ENCODE data around the gene PTPRN2. TPM values are rescaled to one million over a fixed set of nuclear protein-coding genes. Genes with fewer than 3 reads are reported as not detected.

PTPRN2 gene
- total RNA-seq, 1 experiment from 2014 or later: 1.7 TPM

DNA sequence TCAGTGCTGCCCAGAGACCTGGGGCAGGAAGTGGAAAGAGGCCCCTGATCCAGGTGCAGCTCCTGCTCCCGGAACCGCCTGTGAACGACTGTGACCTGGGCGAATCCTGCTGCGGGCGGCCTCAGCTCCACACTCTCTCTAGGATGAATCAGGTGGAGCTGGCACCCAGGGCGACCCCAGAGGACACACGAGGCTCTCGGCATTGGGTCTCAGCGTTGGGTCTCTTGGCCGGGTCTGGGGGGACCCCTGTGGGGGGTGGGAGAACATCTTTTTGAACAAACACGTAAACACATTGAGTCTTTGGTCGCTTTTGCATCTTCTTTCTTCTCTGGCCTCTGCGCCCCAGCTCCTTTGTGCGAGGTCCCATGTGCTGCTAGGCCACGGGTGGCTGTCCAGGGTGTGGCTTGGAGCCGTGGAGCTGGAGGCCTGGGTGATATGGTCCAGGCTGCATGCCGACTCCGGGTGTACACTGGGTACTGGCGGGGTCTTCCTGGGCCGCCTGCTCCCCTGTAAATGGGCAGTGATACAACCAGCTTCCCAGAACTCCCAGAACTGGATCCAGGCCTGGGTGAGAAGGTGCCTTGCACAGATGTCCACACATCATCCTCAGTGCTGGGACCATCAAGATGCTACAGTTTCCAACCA lies 815.0 kb downstream of the PTPRN2 start:
- H3K79me2 ChIP-seq (ENCODE audit: low read length): no peaks in the 10 kb centered on the region
- H3K4me3 ChIP-seq (ENCODE audit: low read length): no peak overlapping the region
- no peak overlapping the region for H3K9ac ChIP-seq (ENCODE audit: low read length)
- no peaks in the 10 kb centered on the region for H4K20me1 ChIP-seq (ENCODE audit: insufficient read depth, low read depth, low read length)
- H2AFZ ChIP-seq (ENCODE audit: low read length): no peak overlapping the region
- H3K27ac ChIP-seq (ENCODE audit: low read length): no peak overlapping the region
- H3K4me1 ChIP-seq (ENCODE audit: low read length): no peaks in the 10 kb centered on the region
- no peaks in the 10 kb centered on the region for H3K27me3 ChIP-seq (ENCODE audit: low read length)
- no peaks in the 10 kb centered on the region for H3K9me3 ChIP-seq (ENCODE audit: low read length)
- no peak overlapping the region for H3K4me2 ChIP-seq (ENCODE audit: low read depth, low read length, poor library complexity, severe bottlenecking)
- no peaks in the 10 kb centered on the region for H3K9me2 ChIP-seq (replicated peaks; ENCODE audit: insufficient read depth, low read length)
- DNase-seq: no peak
- H3K36me3 ChIP-seq (ENCODE audit: insufficient read depth, low read length): no peaks in the 10 kb centered on the region

DNA sequence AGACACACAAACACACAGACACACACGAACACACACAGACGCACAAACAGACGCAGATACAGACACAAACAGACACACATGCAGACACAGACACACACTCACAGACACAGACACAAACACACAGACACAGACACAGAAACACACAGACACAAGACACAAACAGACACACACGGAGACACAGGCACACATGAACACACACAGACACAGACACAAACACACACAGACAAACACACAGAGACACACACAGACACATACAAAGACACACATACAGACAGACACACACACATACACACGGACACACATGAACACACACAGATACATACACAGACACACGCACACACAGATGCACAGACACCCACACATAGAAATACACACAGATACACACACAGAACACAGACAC lies 815.9 kb downstream of the PTPRN2 start:
- Histone ChIP-seq H3K4me3 (ENCODE audit: low read length) (no peak overlapping the region), H3K9me3 (ENCODE audit: low read length) (no peaks in the 10 kb centered on the region)

DNA sequence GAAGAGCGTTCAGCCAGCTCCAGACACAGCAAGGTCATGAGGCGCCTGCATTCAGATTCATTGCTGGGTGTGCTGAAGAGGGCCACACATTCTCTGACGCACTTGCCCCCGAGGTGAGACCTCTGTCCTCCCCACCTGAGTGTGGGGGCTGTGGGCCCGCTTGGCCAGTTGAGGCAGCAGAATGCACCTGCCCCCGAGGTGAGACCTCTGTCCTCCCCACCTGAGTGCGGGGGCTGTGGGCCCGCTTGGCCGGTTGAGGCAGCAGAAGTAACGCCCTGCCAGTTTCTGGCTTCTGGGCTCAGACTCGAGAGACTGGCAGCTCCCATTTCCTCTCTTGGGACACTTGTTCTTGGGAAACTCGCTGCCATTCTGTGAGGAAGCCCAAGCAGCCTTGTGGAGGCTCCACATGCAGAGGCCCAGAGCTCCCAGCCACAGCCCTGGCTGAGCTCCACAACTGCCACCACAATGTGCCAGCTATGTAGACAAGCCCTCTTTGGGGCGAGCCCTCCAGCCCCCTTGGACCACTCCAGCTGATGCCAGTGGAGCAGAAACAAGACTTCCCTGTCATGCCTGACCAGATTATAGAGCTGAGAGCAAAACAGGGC lies 816.8 kb downstream of the PTPRN2 start:
- H2AFZ ChIP-seq (ENCODE audit: low read length): no peak overlapping the region
- no peak overlapping the region for H3K27ac ChIP-seq (ENCODE audit: low read length)
- no peaks in the 10 kb centered on the region for H3K27me3 ChIP-seq (ENCODE audit: low read length)
- no peak overlapping the region for H3K4me2 ChIP-seq (ENCODE audit: low read depth, low read length, poor library complexity, severe bottlenecking)
- no peaks in the 10 kb centered on the region for H4K20me1 ChIP-seq (ENCODE audit: insufficient read depth, low read depth, low read length)
- no peak for DNase-seq
- H3K36me3 ChIP-seq (ENCODE audit: insufficient read depth, low read length): no peaks in the 10 kb centered on the region
- no peaks in the 10 kb centered on the region for H3K4me1 ChIP-seq (ENCODE audit: low read length)
- no peak overlapping the region for H3K9ac ChIP-seq (ENCODE audit: low read length)
- no peak overlapping the region for H3K4me3 ChIP-seq (ENCODE audit: low read length)
- H3K9me3 ChIP-seq (ENCODE audit: low read length): no peaks in the 10 kb centered on the region; the same call in 1 of the 2 replicates
- H3K9me2 ChIP-seq (replicated peaks; ENCODE audit: insufficient read depth, low read length): no peaks in the 10 kb centered on the region
- no peaks in the 10 kb centered on the region for H3K79me2 ChIP-seq (ENCODE audit: low read length)

More for the DNA sequence above, 815.9 kb downstream of the PTPRN2 start:
- no peak overlapping the region for H2AFZ ChIP-seq (ENCODE audit: low read length)
- H3K36me3 ChIP-seq (ENCODE audit: insufficient read depth, low read length): no peaks in the 10 kb centered on the region
- H3K4me2 ChIP-seq (ENCODE audit: low read depth, low read length, poor library complexity, severe bottlenecking): no peak overlapping the region
- no peaks in the 10 kb centered on the region for H3K79me2 ChIP-seq (ENCODE audit: low read length)
- no peaks in the 10 kb centered on the region for H3K4me1 ChIP-seq (ENCODE audit: low read length)
- no peaks in the 10 kb centered on the region for H3K9me2 ChIP-seq (replicated peaks; ENCODE audit: insufficient read depth, low read length)
- no peak overlapping the region for H3K27ac ChIP-seq (ENCODE audit: low read length)
- no peaks in the 10 kb centered on the region for H3K27me3 ChIP-seq (ENCODE audit: low read length)
- no peak overlapping the region for H3K9ac ChIP-seq (ENCODE audit: low read length)
- no peak for DNase-seq
- no peaks in the 10 kb centered on the region for H4K20me1 ChIP-seq (ENCODE audit: insufficient read depth, low read depth, low read length)

DNA sequence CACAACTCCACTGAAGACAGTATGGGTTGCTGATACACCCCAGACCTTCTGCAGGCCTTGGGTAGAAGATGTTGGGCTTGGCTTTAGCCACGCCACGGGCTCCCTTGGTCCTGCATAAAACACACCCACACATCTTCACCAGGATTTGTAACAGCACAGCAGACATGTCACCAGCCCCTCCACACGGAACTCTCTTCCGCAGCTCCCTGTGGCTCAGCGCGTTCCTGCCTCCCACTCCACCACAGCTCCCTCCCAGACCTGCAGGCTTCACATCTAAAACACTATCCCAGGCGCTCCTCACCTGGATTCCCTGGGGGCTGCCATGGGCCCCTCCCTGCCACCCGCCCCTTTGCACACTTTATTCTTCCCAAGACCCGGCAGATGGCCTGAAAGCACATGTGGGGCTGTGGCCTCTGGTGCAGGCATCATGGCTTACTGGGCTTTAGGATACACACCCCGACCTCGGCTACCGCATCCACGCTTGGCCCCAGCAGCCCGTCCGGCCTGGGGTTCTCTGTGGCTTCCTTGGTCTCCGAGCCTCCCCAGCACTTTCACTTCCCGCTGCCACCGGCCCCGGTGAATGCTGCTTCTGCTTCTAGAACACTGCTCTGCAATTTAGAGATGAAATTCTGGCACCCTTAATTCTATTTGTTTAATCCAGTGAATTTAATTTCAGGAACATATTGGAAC lies 818.0 kb downstream of the PTPRN2 start:
- no peak overlapping the region for H3K4me2 ChIP-seq (ENCODE audit: low read depth, low read length, poor library complexity, severe bottlenecking)
- H3K9me2 ChIP-seq (replicated peaks; ENCODE audit: insufficient read depth, low read length): no peaks in the 10 kb centered on the region
- H3K36me3 ChIP-seq (ENCODE audit: insufficient read depth, low read length): no peaks in the 10 kb centered on the region
- H4K20me1 ChIP-seq (ENCODE audit: insufficient read depth, low read depth, low read length): no peaks in the 10 kb centered on the region
- H3K9me3 ChIP-seq (ENCODE audit: low read length): no peaks in the 10 kb centered on the region; the same call in 1 of the 2 replicates
- H3K4me3 ChIP-seq (ENCODE audit: low read length): no peak overlapping the region
- H3K27me3 ChIP-seq (ENCODE audit: low read length): no peaks in the 10 kb centered on the region
- no peaks in the 10 kb centered on the region for H3K79me2 ChIP-seq (ENCODE audit: low read length)
- H2AFZ ChIP-seq (ENCODE audit: low read length): no peak overlapping the region
- no peak overlapping the region for H3K9ac ChIP-seq (ENCODE audit: low read length)
- H3K27ac ChIP-seq (ENCODE audit: low read length): no peak overlapping the region
- no peaks in the 10 kb centered on the region for H3K4me1 ChIP-seq (ENCODE audit: low read length)
- no peak for DNase-seq

DNA sequence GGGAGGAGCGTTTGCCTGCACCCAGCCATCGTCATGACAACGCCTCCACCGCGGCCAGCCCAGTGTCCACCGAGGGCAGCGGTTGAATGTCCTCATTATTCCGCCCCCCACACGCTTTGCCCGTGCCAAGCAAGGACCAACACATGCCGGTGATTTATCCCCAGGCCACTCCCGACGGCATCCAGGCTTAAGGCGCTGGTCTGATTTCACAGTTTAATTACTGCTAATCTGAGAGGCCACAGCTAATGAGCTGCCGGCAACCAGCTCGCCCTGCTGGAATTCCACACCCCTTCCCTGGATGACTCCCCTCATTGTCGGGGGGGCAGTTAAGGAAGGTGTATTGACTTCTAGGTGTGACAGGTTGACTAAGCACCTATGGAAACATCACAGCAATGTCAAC lies 818.5 kb downstream of the PTPRN2 start:
- no peaks in the 10 kb centered on the region for H3K4me1 ChIP-seq (ENCODE audit: low read length)

DNA sequence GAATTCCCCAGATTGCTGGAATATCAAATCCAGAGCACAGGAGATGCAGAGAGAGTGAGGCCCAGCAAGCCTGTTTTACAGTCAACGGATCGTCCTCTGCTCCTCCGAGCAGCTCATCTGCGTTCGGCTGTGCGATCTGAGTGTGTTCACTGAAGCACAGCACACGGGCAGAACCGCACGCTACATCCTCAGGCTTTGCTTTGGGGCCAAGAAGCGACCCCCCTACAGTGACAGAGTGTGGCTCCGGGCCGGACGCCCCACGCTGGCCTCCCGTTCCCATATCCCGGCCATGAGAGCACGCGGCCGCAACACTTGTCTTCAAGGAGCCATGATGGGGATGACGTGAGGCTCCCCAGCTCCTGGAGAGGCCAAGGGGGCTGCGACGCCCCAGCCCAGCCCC lies 819.4 kb downstream of the PTPRN2 start:
- no peak overlapping the region for H3K4me3 ChIP-seq (ENCODE audit: low read length)
- no peaks in the 10 kb centered on the region for H3K79me2 ChIP-seq (ENCODE audit: low read length)
- no peak overlapping the region for H2AFZ ChIP-seq (ENCODE audit: low read length)
- H4K20me1 ChIP-seq (ENCODE audit: insufficient read depth, low read depth, low read length): no peaks in the 10 kb centered on the region
- no peaks in the 10 kb centered on the region for H3K4me1 ChIP-seq (ENCODE audit: low read length)
- no peak overlapping the region for H3K9ac ChIP-seq (ENCODE audit: low read length)
- no peak for DNase-seq
- H3K9me2 ChIP-seq (replicated peaks; ENCODE audit: insufficient read depth, low read length): no peaks in the 10 kb centered on the region
- H3K9me3 ChIP-seq (ENCODE audit: low read length): no peaks in the 10 kb centered on the region; the same call in 1 of the 2 replicates
- no peak overlapping the region for H3K4me2 ChIP-seq (ENCODE audit: low read depth, low read length, poor library complexity, severe bottlenecking)
- H3K36me3 ChIP-seq (ENCODE audit: insufficient read depth, low read length): no peaks in the 10 kb centered on the region
- no peak overlapping the region for H3K27ac ChIP-seq (ENCODE audit: low read length)
- H3K27me3 ChIP-seq (ENCODE audit: low read length): no peaks in the 10 kb centered on the region

More for the DNA sequence above, 818.5 kb downstream of the PTPRN2 start:
- no peaks in the 10 kb centered on the region for H4K20me1 ChIP-seq (ENCODE audit: insufficient read depth, low read depth, low read length)
- H2AFZ ChIP-seq (ENCODE audit: low read length): no peak overlapping the region
- no peaks in the 10 kb centered on the region for H3K27me3 ChIP-seq (ENCODE audit: low read length)
- no peak for DNase-seq
- no peaks in the 10 kb centered on the region for H3K36me3 ChIP-seq (ENCODE audit: insufficient read depth, low read length)
- H3K9me3 ChIP-seq (ENCODE audit: low read length): no peaks in the 10 kb centered on the region; the same call in 1 of the 2 replicates
- no peak overlapping the region for H3K4me2 ChIP-seq (ENCODE audit: low read depth, low read length, poor library complexity, severe bottlenecking)
- H3K9ac ChIP-seq (ENCODE audit: low read length): no peak overlapping the region
- H3K27ac ChIP-seq (ENCODE audit: low read length): no peak overlapping the region
- no peaks in the 10 kb centered on the region for H3K79me2 ChIP-seq (ENCODE audit: low read length)
- H3K9me2 ChIP-seq (replicated peaks; ENCODE audit: insufficient read depth, low read length): no peaks in the 10 kb centered on the region
- no peak overlapping the region for H3K4me3 ChIP-seq (ENCODE audit: low read length)

DNA sequence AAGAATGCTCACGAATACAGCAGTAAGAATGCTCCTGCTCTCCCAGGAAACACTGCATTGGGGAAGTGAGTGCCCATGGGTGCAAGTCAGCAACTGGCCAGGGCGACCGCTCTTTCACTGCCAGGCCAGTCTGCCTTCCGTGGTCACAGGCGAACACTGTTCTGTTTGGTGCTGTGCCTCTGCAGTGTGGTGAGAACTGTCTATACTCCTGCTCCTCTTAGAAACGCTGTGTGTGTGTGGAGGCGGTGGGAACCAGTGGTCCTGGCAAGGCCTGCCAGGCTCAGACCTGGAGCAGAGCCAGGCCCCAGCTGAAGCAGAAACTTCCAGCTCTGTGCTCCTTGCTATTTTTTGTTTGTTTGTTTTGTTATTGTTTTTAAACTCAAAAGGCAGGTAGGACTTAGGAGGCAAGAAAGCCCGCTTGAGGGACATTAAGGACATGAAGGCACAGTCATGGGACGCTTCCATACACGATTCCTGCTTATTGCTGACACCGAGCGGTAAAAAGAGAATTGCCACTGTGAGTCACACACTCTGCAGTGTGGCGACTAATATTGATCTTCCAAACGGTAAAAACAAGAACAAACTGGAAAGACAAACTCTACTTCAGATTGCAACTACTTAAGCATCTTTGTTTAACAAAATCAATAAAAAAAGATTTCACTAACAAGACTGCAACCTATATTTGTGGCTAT lies 820.0 kb downstream of the PTPRN2 start:
- no peak overlapping the region for H3K27ac ChIP-seq (ENCODE audit: low read length)
- no peak overlapping the region for H2AFZ ChIP-seq (ENCODE audit: low read length)
- H3K4me1 ChIP-seq (ENCODE audit: low read length): no peaks in the 10 kb centered on the region
- no peak for DNase-seq
- H3K27me3 ChIP-seq (ENCODE audit: low read length): no peaks in the 10 kb centered on the region
- no peaks in the 10 kb centered on the region for H4K20me1 ChIP-seq (ENCODE audit: insufficient read depth, low read depth, low read length)
- H3K9me2 ChIP-seq (replicated peaks; ENCODE audit: insufficient read depth, low read length): no peaks in the 10 kb centered on the region
- no peak overlapping the region for H3K4me2 ChIP-seq (ENCODE audit: low read depth, low read length, poor library complexity, severe bottlenecking)
- H3K36me3 ChIP-seq (ENCODE audit: insufficient read depth, low read length): no peaks in the 10 kb centered on the region
- H3K9ac ChIP-seq (ENCODE audit: low read length): no peak overlapping the region
- H3K9me3 ChIP-seq (ENCODE audit: low read length): no peaks in the 10 kb centered on the region; the same call in 1 of the 2 replicates
- no peak overlapping the region for H3K4me3 ChIP-seq (ENCODE audit: low read length)
- no peaks in the 10 kb centered on the region for H3K79me2 ChIP-seq (ENCODE audit: low read length)

DNA sequence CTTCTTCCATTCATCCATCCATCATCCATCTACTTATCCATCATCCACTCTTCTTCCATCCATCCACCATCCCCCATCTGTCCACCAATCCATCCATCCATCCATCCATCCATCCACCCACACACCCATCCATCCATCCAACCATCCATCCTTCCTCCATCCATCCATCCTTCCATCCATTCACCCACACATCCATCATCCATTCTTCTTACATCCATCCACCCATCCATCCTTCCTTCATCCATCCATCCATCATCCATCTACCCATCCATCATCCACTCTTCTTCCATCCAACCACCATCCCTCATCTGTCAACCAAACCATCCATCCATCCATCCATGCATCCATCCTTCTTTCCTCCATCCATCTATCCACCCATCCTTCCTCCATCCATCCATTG lies 821.5 kb downstream of the PTPRN2 start:
- Histone ChIP-seq H3K27ac (ENCODE audit: low read length) (no peak overlapping the region), H4K20me1 (ENCODE audit: insufficient read depth, low read depth, low read length) (no peaks in the 10 kb centered on the region), H2AFZ (ENCODE audit: low read length) (no peak overlapping the region), H3K79me2 (ENCODE audit: low read length) (no peaks in the 10 kb centered on the region), H3K4me2 (ENCODE audit: low read depth, low read length, poor library complexity, severe bottlenecking) (no peak overlapping the region), H3K4me3 (ENCODE audit: low read length) (no peak overlapping the region), H3K27me3 (ENCODE audit: low read length) (no peaks in the 10 kb centered on the region), H3K9me2 (replicated peaks; ENCODE audit: insufficient read depth, low read length) (no peaks in the 10 kb centered on the region), H3K9ac (ENCODE audit: low read length) (no peak overlapping the region), H3K4me1 (ENCODE audit: low read length) (no peaks in the 10 kb centered on the region), H3K36me3 (ENCODE audit: insufficient read depth, low read length) (no peaks in the 10 kb centered on the region), H3K9me3 (ENCODE audit: low read length) (no peaks in the 10 kb centered on the region; the same call in 1 of the 2 replicates)
- DNase-seq: no peak
